Measurements from ENCODE around the gene OR2H2.

OR2H2 gene

DNA sequence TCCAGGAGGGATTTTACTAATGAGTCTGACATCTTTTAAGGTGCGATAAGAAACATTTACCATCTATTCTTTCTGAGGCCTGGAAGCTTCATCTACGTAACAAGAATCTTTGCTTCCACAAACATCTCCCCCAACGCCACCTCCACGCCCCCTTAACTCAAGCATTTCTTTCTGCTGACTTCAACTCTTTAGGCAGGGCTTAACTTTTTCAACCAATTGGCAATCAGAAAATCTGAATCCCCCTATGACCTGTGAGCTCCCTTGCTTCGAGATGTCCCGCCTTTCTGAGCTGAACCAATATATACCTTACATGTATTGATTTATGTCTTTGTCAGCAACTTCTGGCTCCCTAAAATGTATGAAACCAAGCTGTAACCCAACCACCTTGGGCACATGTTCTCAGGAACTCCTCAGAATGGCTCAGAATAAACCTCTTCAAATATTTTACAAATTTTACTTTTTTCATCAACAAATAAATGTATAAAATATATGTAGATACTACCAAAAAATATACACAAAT is 11.5 kb downstream of the OR2H2 start:
- ATAC-seq = no peak
- TF ChIP-seq, protein P1, sequence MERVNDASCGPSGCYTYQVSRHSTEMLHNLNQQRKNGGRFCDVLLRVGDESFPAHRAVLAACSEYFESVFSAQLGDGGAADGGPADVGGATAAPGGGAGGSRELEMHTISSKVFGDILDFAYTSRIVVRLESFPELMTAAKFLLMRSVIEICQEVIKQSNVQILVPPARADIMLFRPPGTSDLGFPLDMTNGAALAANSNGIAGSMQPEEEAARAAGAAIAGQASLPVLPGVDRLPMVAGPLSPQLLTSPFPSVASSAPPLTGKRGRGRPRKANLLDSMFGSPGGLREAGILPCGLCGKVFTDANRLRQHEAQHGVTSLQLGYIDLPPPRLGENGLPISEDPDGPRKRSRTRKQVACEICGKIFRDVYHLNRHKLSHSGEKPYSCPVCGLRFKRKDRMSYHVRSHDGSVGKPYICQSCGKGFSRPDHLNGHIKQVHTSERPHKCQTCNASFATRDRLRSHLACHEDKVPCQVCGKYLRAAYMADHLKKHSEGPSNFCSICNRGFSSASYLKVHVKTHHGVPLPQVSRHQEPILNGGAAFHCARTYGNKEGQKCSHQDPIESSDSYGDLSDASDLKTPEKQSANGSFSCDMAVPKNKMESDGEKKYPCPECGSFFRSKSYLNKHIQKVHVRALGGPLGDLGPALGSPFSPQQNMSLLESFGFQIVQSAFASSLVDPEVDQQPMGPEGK (CRISPR knock-in tag; IDR thresholded peaks at IDR 0.05; ENCODE audit: borderline replicate concordance) = no peak
- TF ChIP-seq ESRRG (CRISPR knock-in tag; IDR thresholded peaks at IDR 0.05) (no peak), ARNTL (CRISPR knock-in tag; IDR thresholded peaks at IDR 0.05; ENCODE audit: borderline replicate concordance, low read depth) (no peak), RARB (CRISPR knock-in tag; IDR thresholded peaks at IDR 0.05) (no peak), GLIS3 (CRISPR knock-in tag; IDR thresholded peaks at IDR 0.05) (no peak), ZFP3 (CRISPR knock-in tag; IDR thresholded peaks at IDR 0.05) (no peak), TOX (CRISPR knock-in tag; IDR thresholded peaks at IDR 0.05; ENCODE audit: borderline replicate concordance) (no peak), BACH2 (CRISPR knock-in tag; IDR thresholded peaks at IDR 0.05; ENCODE audit: borderline replicate concordance) (no peak), ZNF70 (CRISPR knock-in tag; IDR thresholded peaks at IDR 0.05) (no peak), ZNF8 (CRISPR knock-in tag; IDR thresholded peaks at IDR 0.05) (no peak), ZNF565 (CRISPR knock-in tag; conservative IDR thresholded peaks at IDR 0.05; ENCODE audit: low read depth) (no peak), TCF4 (CRISPR knock-in tag; IDR thresholded peaks at IDR 0.05; ENCODE audit: borderline replicate concordance) (no peak)
- TF ChIP-seq, protein P2, sequence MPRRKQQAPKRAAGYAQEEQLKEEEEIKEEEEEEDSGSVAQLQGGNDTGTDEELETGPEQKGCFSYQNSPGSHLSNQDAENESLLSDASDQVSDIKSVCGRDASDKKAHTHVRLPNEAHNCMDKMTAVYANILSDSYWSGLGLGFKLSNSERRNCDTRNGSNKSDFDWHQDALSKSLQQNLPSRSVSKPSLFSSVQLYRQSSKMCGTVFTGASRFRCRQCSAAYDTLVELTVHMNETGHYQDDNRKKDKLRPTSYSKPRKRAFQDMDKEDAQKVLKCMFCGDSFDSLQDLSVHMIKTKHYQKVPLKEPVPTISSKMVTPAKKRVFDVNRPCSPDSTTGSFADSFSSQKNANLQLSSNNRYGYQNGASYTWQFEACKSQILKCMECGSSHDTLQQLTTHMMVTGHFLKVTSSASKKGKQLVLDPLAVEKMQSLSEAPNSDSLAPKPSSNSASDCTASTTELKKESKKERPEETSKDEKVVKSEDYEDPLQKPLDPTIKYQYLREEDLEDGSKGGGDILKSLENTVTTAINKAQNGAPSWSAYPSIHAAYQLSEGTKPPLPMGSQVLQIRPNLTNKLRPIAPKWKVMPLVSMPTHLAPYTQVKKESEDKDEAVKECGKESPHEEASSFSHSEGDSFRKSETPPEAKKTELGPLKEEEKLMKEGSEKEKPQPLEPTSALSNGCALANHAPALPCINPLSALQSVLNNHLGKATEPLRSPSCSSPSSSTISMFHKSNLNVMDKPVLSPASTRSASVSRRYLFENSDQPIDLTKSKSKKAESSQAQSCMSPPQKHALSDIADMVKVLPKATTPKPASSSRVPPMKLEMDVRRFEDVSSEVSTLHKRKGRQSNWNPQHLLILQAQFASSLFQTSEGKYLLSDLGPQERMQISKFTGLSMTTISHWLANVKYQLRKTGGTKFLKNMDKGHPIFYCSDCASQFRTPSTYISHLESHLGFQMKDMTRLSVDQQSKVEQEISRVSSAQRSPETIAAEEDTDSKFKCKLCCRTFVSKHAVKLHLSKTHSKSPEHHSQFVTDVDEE (CRISPR knock-in tag; IDR thresholded peaks at IDR 0.05) = no peak
- TF ChIP-seq, protein P3, sequence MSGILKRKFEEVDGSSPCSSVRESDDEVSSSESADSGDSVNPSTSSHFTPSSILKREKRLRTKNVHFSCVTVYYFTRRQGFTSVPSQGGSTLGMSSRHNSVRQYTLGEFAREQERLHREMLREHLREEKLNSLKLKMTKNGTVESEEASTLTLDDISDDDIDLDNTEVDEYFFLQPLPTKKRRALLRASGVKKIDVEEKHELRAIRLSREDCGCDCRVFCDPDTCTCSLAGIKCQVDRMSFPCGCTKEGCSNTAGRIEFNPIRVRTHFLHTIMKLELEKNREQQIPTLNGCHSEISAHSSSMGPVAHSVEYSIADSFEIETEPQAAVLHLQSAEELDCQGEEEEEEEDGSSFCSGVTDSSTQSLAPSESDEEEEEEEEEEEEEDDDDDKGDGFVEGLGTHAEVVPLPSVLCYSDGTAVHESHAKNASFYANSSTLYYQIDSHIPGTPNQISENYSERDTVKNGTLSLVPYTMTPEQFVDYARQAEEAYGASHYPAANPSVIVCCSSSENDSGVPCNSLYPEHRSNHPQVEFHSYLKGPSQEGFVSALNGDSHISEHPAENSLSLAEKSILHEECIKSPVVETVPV (CRISPR knock-in tag; IDR thresholded peaks at IDR 0.05) = no peak

DNA sequence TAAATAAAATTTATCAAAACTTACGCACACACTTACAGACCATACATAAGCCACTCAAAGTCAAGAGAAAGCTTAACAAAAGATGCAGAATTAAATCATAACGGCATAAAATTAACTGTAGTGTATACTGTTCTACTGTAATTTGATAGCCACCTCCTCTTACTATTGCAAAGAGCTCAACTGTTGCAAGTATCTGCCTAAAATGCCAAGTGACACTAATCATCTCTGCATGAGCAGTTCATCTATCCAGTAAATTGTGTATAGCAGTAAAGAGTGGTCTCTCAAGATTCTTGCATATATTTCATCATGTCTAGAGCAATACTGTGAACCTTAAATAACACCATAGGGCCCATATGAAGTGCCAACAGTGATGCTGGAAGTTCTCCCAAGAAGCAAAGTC is 12.3 kb downstream of the OR2H2 start:
- no peak for TF ChIP-seq ZNF70 (CRISPR knock-in tag; IDR thresholded peaks at IDR 0.05)
- no peak for TF ChIP-seq SNAI2 (CRISPR knock-in tag; IDR thresholded peaks at IDR 0.05)
- no peak for TF ChIP-seq ARNTL (CRISPR knock-in tag; IDR thresholded peaks at IDR 0.05; ENCODE audit: borderline replicate concordance, low read depth)
- no peak for TF ChIP-seq ZC3H10 (CRISPR knock-in tag; IDR thresholded peaks at IDR 0.05)
- TF ChIP-seq, protein P4, sequence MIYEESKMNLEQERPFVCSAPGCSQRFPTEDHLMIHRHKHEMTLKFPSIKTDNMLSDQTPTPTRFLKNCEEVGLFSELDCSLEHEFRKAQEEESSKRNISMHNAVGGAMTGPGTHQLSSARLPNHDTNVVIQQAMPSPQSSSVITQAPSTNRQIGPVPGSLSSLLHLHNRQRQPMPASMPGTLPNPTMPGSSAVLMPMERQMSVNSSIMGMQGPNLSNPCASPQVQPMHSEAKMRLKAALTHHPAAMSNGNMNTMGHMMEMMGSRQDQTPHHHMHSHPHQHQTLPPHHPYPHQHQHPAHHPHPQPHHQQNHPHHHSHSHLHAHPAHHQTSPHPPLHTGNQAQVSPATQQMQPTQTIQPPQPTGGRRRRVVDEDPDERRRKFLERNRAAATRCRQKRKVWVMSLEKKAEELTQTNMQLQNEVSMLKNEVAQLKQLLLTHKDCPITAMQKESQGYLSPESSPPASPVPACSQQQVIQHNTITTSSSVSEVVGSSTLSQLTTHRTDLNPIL (CRISPR knock-in tag; IDR thresholded peaks at IDR 0.05; ENCODE audit: low read depth) = no peak
- TF ChIP-seq BACH2 (CRISPR knock-in tag; IDR thresholded peaks at IDR 0.05; ENCODE audit: borderline replicate concordance) = no peak
- no peak for TF ChIP-seq RARB (CRISPR knock-in tag; IDR thresholded peaks at IDR 0.05)
- TF ChIP-seq, protein P3 (CRISPR knock-in tag; IDR thresholded peaks at IDR 0.05) = no peak
- TF ChIP-seq, protein P1 (CRISPR knock-in tag; IDR thresholded peaks at IDR 0.05; ENCODE audit: borderline replicate concordance) = no peak
- TF ChIP-seq ZFP30 (CRISPR knock-in tag; IDR thresholded peaks at IDR 0.05) = no peak
- TF ChIP-seq TCF4 (CRISPR knock-in tag; IDR thresholded peaks at IDR 0.05; ENCODE audit: borderline replicate concordance) = no peak
- no peak for TF ChIP-seq CSDC2 (CRISPR knock-in tag; IDR thresholded peaks at IDR 0.05)
- no peak for TF ChIP-seq ZNF565 (CRISPR knock-in tag; conservative IDR thresholded peaks at IDR 0.05; ENCODE audit: low read depth)
- no peak for TF ChIP-seq ZNF8 (CRISPR knock-in tag; IDR thresholded peaks at IDR 0.05)
- no peak for TF ChIP-seq PPARA (CRISPR knock-in tag; IDR thresholded peaks at IDR 0.05; ENCODE audit: borderline replicate concordance)
- TF ChIP-seq, protein P2 (CRISPR knock-in tag; IDR thresholded peaks at IDR 0.05) = no peak
- TF ChIP-seq ISL1 (CRISPR knock-in tag; IDR thresholded peaks at IDR 0.05) = no peak
- TF ChIP-seq, protein P5, sequence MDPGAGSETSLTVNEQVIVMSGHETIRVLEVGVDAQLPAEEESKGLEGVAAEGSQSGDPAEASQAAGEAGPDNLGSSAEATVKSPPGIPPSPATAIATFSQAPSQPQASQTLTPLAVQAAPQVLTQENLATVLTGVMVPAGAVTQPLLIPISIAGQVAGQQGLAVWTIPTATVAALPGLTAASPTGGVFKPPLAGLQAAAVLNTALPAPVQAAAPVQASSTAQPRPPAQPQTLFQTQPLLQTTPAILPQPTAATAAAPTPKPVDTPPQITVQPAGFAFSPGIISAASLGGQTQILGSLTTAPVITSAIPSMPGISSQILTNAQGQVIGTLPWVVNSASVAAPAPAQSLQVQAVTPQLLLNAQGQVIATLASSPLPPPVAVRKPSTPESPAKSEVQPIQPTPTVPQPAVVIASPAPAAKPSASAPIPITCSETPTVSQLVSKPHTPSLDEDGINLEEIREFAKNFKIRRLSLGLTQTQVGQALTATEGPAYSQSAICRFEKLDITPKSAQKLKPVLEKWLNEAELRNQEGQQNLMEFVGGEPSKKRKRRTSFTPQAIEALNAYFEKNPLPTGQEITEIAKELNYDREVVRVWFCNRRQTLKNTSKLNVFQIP (CRISPR knock-in tag; IDR thresholded peaks at IDR 0.05; ENCODE audit: borderline replicate concordance, low read depth) = no peak
- no peak; the same call in 2 of the 3 replicates for ATAC-seq
